Measurements from ENCODE around the gene SIRT7. TPM values are rescaled to one million over a fixed set of nuclear protein-coding genes. Genes with fewer than 3 reads are reported as not detected.

The SIRT7 gene
- total RNA-seq, 1 donor = 22.1 TPM

- no peaks in the 10 kb centered on the region for H4K20me1 ChIP-seq (ENCODE audit: insufficient read depth, low read length)
- no peak within 1 kb of the TSS for H3K4me2 ChIP-seq (ENCODE audit: insufficient read depth, low read length)
- no peaks in the 10 kb centered on the region for H3K9me3 ChIP-seq (ENCODE audit: low read depth, low read length)
- H3K36me3 ChIP-seq (ENCODE audit: insufficient read depth, low read length) = no peaks in the 10 kb centered on the region
- H3K4me3 ChIP-seq (ENCODE audit: insufficient read depth, low read length) = no peak within 1 kb of the TSS
- no peaks in the 10 kb centered on the region for H3K79me2 ChIP-seq (ENCODE audit: insufficient read depth, low read length)
- peaks cover 7% of the 10 kb centered on the region for H3K27me3 ChIP-seq (ENCODE audit: insufficient read depth, low read length)
- no peaks in the 10 kb centered on the region for H3K4me1 ChIP-seq (ENCODE audit: insufficient read depth, low read length)
- TF ChIP-seq CTCF (IDR thresholded peaks at IDR 0.05; ENCODE audit: extremely low read depth, low read depth, low read length) = no peak
- no peak for DNase-seq (ENCODE audit: insufficient read length, low spot score, missing footprints)
- H2AFZ ChIP-seq (ENCODE audit: low read length) = no peak within 1 kb of the TSS
- no peak within 1 kb of the TSS for H3K27ac ChIP-seq (ENCODE audit: low read depth, low read length)
Measured at GRCh38 chr17:81947189-81947588, 29.2 kb upstream of the SIRT7 start, which contains the start of gene MYADML2. Gene MYADML2, minus strand, starts transcription at chr17:81947233. Its CDS starts 5,492 bp downstream, at chr17:81941741.

GRCh38 chr17:81944858-81945257, 26.9 kb upstream of the SIRT7 start:
- Histone ChIP-seq H3K4me3 (ENCODE audit: insufficient read depth, low read length) (no peak overlapping the region), H3K27me3 (ENCODE audit: insufficient read depth, low read length) (peaks cover 7% of the 10 kb centered on the region), H3K4me1 (ENCODE audit: insufficient read depth, low read length) (no peaks in the 10 kb centered on the region), H2AFZ (ENCODE audit: low read length) (no peak overlapping the region), H3K79me2 (ENCODE audit: insufficient read depth, low read length) (no peaks in the 10 kb centered on the region), H3K36me3 (ENCODE audit: insufficient read depth, low read length) (no peaks in the 10 kb centered on the region), H4K20me1 (ENCODE audit: insufficient read depth, low read length) (no peaks in the 10 kb centered on the region), H3K9me3 (ENCODE audit: low read depth, low read length) (no peaks in the 10 kb centered on the region), H3K27ac (ENCODE audit: low read depth, low read length) (no peak overlapping the region), H3K4me2 (ENCODE audit: insufficient read depth, low read length) (no peak overlapping the region)
- no peak for DNase-seq (ENCODE audit: insufficient read length, low spot score, missing footprints)
- no peak for TF ChIP-seq CTCF (IDR thresholded peaks at IDR 0.05; ENCODE audit: extremely low read depth, low read depth, low read length)

- Histone ChIP-seq H3K4me2 (ENCODE audit: insufficient read depth, low read length) (no peak overlapping the region), H3K36me3 (ENCODE audit: insufficient read depth, low read length) (no peaks in the 10 kb centered on the region), H3K4me3 (ENCODE audit: insufficient read depth, low read length) (no peak overlapping the region), H3K27me3 (ENCODE audit: insufficient read depth, low read length) (peaks cover 7% of the 10 kb centered on the region), H3K9me3 (ENCODE audit: low read depth, low read length) (no peaks in the 10 kb centered on the region), H3K27ac (ENCODE audit: low read depth, low read length) (no peak overlapping the region), H3K4me1 (ENCODE audit: insufficient read depth, low read length) (no peaks in the 10 kb centered on the region), H2AFZ (ENCODE audit: low read length) (no peak overlapping the region), H3K79me2 (ENCODE audit: insufficient read depth, low read length) (no peaks in the 10 kb centered on the region), H4K20me1 (ENCODE audit: insufficient read depth, low read length) (no peaks in the 10 kb centered on the region)
- no peak for DNase-seq (ENCODE audit: insufficient read length, low spot score, missing footprints)
- TF ChIP-seq CTCF (IDR thresholded peaks at IDR 0.05; ENCODE audit: extremely low read depth, low read depth, low read length) = no peak
Measured at GRCh38 chr17:81942167-81942553, 24.2 kb upstream of the SIRT7 start.

GRCh38 chr17:81941484-81942166, 23.6 kb upstream of the SIRT7 start:
- H3K27me3 ChIP-seq (ENCODE audit: insufficient read depth, low read length) = peaks cover 7% of the 10 kb centered on the region
- no peak overlapping the region for H2AFZ ChIP-seq (ENCODE audit: low read length)
- H3K9me3 ChIP-seq (ENCODE audit: low read depth, low read length) = no peaks in the 10 kb centered on the region
- H3K4me1 ChIP-seq (ENCODE audit: insufficient read depth, low read length) = peaks cover 3% of the 10 kb centered on the region
- no peak overlapping the region for H3K4me3 ChIP-seq (ENCODE audit: insufficient read depth, low read length)
- H3K4me2 ChIP-seq (ENCODE audit: insufficient read depth, low read length) = no peak overlapping the region
- no peaks in the 10 kb centered on the region for H3K36me3 ChIP-seq (ENCODE audit: insufficient read depth, low read length)
- TF ChIP-seq CTCF (IDR thresholded peaks at IDR 0.05; ENCODE audit: extremely low read depth, low read depth, low read length) = no peak
- no peaks in the 10 kb centered on the region for H4K20me1 ChIP-seq (ENCODE audit: insufficient read depth, low read length)
- DNase-seq (ENCODE audit: insufficient read length, low spot score, missing footprints) = no peak
- no peak overlapping the region for H3K27ac ChIP-seq (ENCODE audit: low read depth, low read length)
- H3K79me2 ChIP-seq (ENCODE audit: insufficient read depth, low read length) = peaks cover 3% of the 10 kb centered on the region
